OCI-LY3 (cell line): ENCODE data around the gene RAD17.

Experiments used
- H2AFZ ChIP-seq: fragments of 200-600, 300-600 bp; shearing (Covaris generic); 2 replicates; pipeline ENCODE4 v1.6.0; 2014; ENCODE audit warnings: antibody characterized with exemption, low read depth, low read length
- H3K27ac ChIP-seq: fragments of 200-600, 300-600 bp; sonication (generic); 2 replicates; pipeline ENCODE4 v1.5.1; 2014; ENCODE audit warnings: mild to moderate bottlenecking, low read length, moderate library complexity, mixed read lengths
- H3K27me3 ChIP-seq: fragments of 200-600, 300-600 bp; sonication (generic); 2 replicates; pipeline ENCODE4 v1.6.1; 2014; ENCODE audit warnings: low read depth, low read length, mixed read lengths
- H3K36me3 ChIP-seq: fragments of 200-600, 300-600 bp; sonication (generic); replicated peaks from 2 replicates; pipeline ENCODE3; 2014; ENCODE audit warnings: low read depth, low read length, mixed read lengths
- H3K4me1 ChIP-seq: fragments of 300-600, 200-600 bp; sonication (generic); 2 replicates; pipeline ENCODE4 v1.6.1; 2014; ENCODE audit warnings: low read length, mixed read lengths
- H3K4me2 ChIP-seq: fragments of 200-600, 300-600 bp; sonication (generic); 2 replicates; pipeline ENCODE4 v1.6.1; 2014; ENCODE audit warnings: low read length, mixed read lengths
- H3K4me3 ChIP-seq: fragments of 300-600, 200-600 bp; sonication (generic); 2 replicates; pipeline ENCODE4 v1.5.1; 2014; ENCODE audit warnings: antibody characterized with exemption, mild to moderate bottlenecking, low read length, moderate library complexity
- H3K79me2 ChIP-seq: fragments of 300-600, 200-600 bp; shearing (Covaris generic); 2 replicates; pipeline ENCODE4 v1.6.1; 2014; ENCODE audit warnings: mild to moderate bottlenecking, low read length, mixed read lengths
- H3K9ac ChIP-seq: fragments of 300-600, 200-600 bp; shearing (Covaris generic); 2 replicates; pipeline ENCODE4 v1.6.0; 2014; ENCODE audit warnings: mild to moderate bottlenecking, low read length, moderate library complexity
- H3K9me3 ChIP-seq: fragments of 200-600, 300-600 bp; shearing (Covaris generic); 2 replicates; pipeline ENCODE4 v1.6.1; 2014; ENCODE audit warnings: low read length, mixed read lengths; ENCODE audit not compliant: insufficient read depth
- H4K20me1 ChIP-seq: fragments of 200-600, 300-600 bp; sonication (generic); 2 replicates; pipeline ENCODE4 v1.6.1; 2016; ENCODE audit warnings: low read length, mixed read lengths; ENCODE audit not compliant: insufficient read depth
- CTCF ChIP-seq: fragments of 200-600, 300-600 bp; sonication (generic); IDR thresholded peaks from 2 replicates; pipeline ENCODE4 v1.5.1; 2014; ENCODE audit warnings: antibody characterized with exemption, low read length, low read depth
- EZH2phosphoT487 ChIP-seq: fragments of 200-600 bp; shearing (Covaris generic); IDR thresholded peaks from 2 replicates; pipeline ENCODE4 v1.6.1; 2018; ENCODE audit warnings: antibody characterized with exemption, mixed run types, low read depth

The RAD17 gene

DNA sequence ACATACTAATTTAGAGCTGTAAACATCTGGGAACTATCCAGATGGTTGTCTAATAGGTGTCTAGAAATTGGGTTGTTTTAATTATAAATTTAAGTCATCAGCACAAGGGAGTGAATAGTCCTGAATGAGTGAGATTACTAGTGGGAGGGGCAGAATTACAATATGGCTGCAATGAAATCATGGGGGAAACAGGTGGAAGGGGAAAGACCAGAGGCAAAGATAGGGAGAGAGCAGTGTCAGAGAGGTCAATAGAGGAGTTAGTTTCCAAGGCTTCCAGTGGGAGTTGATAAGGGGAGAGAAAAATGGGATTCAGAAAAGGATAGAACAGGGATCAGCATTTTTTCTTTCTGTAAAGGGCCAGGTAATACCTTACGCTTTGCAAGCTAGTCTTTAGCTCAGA is 9.2 kb upstream of the RAD17 start:
- H3K9ac ChIP-seq: no peak overlapping the region
- H3K4me1 ChIP-seq: no peaks in the 10 kb centered on the region
- H3K27ac ChIP-seq: no peak overlapping the region
- H2AFZ ChIP-seq: no peak overlapping the region
- no peaks in the 10 kb centered on the region for H3K27me3 ChIP-seq
- no peak overlapping the region for H3K4me2 ChIP-seq
- H3K4me3 ChIP-seq: no peak overlapping the region
- TF ChIP-seq EZH2phosphoT487: no peak
- no peak for TF ChIP-seq CTCF
- no peaks in the 10 kb centered on the region for H3K9me3 ChIP-seq
- H3K36me3 ChIP-seq: peaks cover 8% of the 10 kb centered on the region
- H4K20me1 ChIP-seq: no peaks in the 10 kb centered on the region
- H3K79me2 ChIP-seq: peaks cover 44% of the 10 kb centered on the region

DNA sequence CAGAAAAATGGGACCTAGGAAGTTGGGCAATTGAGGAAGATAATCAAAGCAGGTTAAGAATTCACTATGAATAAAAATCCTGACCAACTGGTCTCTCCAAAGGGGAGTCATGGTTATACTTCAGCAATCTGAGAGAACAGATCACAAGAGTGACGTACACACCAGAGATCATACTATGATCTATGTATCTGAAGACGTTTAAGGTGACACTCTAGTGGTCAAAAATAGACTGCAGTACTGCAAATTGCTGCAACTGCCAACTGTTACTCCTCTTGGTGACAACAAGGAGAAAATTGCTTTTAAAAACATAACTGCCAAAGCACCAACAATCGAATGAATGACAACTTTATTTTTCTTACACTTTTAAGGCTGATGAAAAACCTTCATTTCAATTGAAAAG is 5.2 kb upstream of the RAD17 start:
- Histone ChIP-seq H3K4me1 (peaks cover 9% of the 10 kb centered on the region; the same call in 1 of the 2 replicates), H4K20me1 (peaks cover 3% of the 10 kb centered on the region; the same call in 1 of the 2 replicates), H3K27me3 (no peaks in the 10 kb centered on the region), H3K4me2 (no peak overlapping the region), H2AFZ (no peak overlapping the region), H3K36me3 (peaks cover 14% of the 10 kb centered on the region), H3K9me3 (no peaks in the 10 kb centered on the region), H3K79me2 (peaks cover 73% of the 10 kb centered on the region), H3K27ac (no peak overlapping the region), H3K4me3 (no peak overlapping the region), H3K9ac (no peak overlapping the region)
- TF ChIP-seq CTCF (no peak), EZH2phosphoT487 (no peak)

DNA sequence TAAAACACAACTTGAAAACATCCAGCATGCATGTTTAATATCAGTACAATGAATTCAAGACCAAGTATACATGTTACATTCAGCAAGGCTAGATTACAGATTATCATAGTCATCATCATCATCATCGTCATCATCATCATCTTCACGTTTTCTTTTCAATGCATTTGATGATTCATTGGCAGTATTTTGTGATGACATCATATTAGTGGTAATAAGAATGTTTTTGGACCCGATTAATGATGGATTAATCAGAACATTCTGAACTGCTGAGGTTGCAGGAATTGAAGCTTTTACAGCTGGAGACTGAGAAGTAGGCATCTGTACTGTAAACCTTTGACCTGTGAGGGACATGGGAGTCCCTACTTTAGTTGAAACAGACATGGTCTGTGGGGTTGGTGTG is 4.8 kb upstream of the RAD17 start:
- H3K4me1 ChIP-seq: peaks cover 9% of the 10 kb centered on the region; the same call in 1 of the 2 replicates
- no peak overlapping the region for H3K4me3 ChIP-seq
- H3K9me3 ChIP-seq: no peaks in the 10 kb centered on the region
- H3K36me3 ChIP-seq: peaks cover 14% of the 10 kb centered on the region
- peaks cover 74% of the 10 kb centered on the region for H3K79me2 ChIP-seq
- H2AFZ ChIP-seq: no peak overlapping the region
- H3K9ac ChIP-seq: no peak overlapping the region
- no peaks in the 10 kb centered on the region for H3K27me3 ChIP-seq
- peaks cover 3% of the 10 kb centered on the region; the same call in 1 of the 2 replicates for H4K20me1 ChIP-seq
- TF ChIP-seq CTCF (no peak), EZH2phosphoT487 (no peak)
- H3K27ac ChIP-seq: no peak overlapping the region
- H3K4me2 ChIP-seq: no peak overlapping the region

DNA sequence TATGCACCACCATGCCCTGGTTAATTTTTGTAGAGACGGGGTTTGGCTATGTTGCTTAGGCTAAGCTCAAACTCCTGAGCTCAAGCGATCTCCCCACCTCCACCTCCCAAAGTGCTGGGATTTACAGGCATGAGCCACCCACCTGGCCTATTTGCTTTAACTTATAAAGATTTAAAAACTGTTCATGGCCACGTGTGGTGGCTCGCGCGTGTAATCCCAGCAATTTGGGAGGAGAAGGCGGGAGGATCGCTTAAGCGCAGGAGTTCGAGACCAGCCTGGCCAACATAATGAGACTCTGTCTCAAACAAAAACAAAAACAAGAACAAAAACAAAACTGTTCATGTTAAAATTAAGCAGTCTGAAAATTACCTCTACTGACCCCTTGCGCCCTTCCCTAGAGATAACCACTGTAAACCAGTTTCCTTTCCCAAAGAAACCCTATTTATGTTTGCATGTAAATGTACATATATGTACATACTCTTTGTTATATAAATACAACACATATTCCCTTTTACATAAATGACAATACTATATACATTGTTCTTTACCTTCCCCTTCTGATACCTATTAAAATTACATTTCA is 1.8 kb upstream of the RAD17 start:
- Histone ChIP-seq H4K20me1 (peaks cover 3% of the 10 kb centered on the region; the same call in 1 of the 2 replicates), H3K4me3 (peak overlapping the region; percentile 100), H3K27ac (no peak overlapping the region)

More for the DNA sequence above, 1.8 kb upstream of the RAD17 start:
- Histone ChIP-seq H3K36me3 (peaks cover 14% of the 10 kb centered on the region), H3K4me1 (peaks cover 14% of the 10 kb centered on the region), H2AFZ (no peak overlapping the region), H3K9ac (peak overlapping the region; percentile 95), H3K9me3 (no peaks in the 10 kb centered on the region), H3K79me2 (peaks cover 88% of the 10 kb centered on the region), H3K27me3 (no peaks in the 10 kb centered on the region), H3K4me2 (peak overlapping the region; percentile 93)
- TF ChIP-seq CTCF: no peak
- TF ChIP-seq EZH2phosphoT487: no peak
